Measurements from ENCODE around the gene LRIG2. TPM values are rescaled to one million over a fixed set of nuclear protein-coding genes. Genes with fewer than 3 reads are reported as not detected.
A peak's percentile ranks its signal among the peaks of the same experiment; 100 is the strongest.

The LRIG2 gene
- total and polyA plus RNA-seq, 9 of the 15 experiments (the other 6 are each of a cell fraction or from before 2014, with no cell fraction given): 1.8 to 28.1 (median 11.5) TPM

GRCh38 chr1:113140588-113141446, 67.8 kb downstream of the LRIG2 start (continued):
- TF ChIP-seq AFF1 (IDR thresholded peaks at IDR 0.05; ENCODE audit: low read depth in 1 of 2, partially characterized antibody in 2 of 2): peak in 1 of 2 experiments; percentile 44
- TF ChIP-seq ZNF57 (CRISPR knock-in tag; IDR thresholded peaks at IDR 0.05): no peak
- no peak for TF ChIP-seq MEF2A (IDR thresholded peaks at IDR 0.05; ENCODE audit: control insufficient read depth, low read depth, low read length)
- no peak for TF ChIP-seq ZNF444 (CRISPR knock-in tag; IDR thresholded peaks at IDR 0.05)
- TF ChIP-seq BCL6 (CRISPR knock-in tag; IDR thresholded peaks at IDR 0.05): no peak
- peak; percentile 46; the same call in 1 of the 2 replicates for TF ChIP-seq KLF16 (IDR thresholded peaks at IDR 0.05)
- TF ChIP-seq MAFK (IDR thresholded peaks at IDR 0.05; ENCODE audit: low read length): no peak
- TF ChIP-seq TARDBP (IDR thresholded peaks at IDR 0.05): no peak
- TF ChIP-seq E2F8 (IDR thresholded peaks at IDR 0.05; ENCODE audit: low read depth, partially characterized antibody): no peak
- TF ChIP-seq ID3 (CRISPR knock-in tag; IDR thresholded peaks at IDR 0.05): no peak
- no peak; the same call in 1 of the 2 replicates for TF ChIP-seq ID3 (tag; IDR thresholded peaks at IDR 0.05)
- TF ChIP-seq CREB1 (IDR thresholded peaks at IDR 0.05): no peak
- TF ChIP-seq CREB1 (CRISPR knock-in tag; IDR thresholded peaks at IDR 0.05): no peak
- TF ChIP-seq ETV5 (CRISPR knock-in tag; IDR thresholded peaks at IDR 0.05; ENCODE audit: low read depth): no peak
- TF ChIP-seq TEAD1 (CRISPR knock-in tag; IDR thresholded peaks at IDR 0.05): peak; percentile 15 to 58; a peak in 1 of 4 replicates
- peak; percentile 31; the same call in 1 of the 2 replicates for TF ChIP-seq TEAD4 (IDR thresholded peaks at IDR 0.05; ENCODE audit: low read length)
- no peak for TF ChIP-seq TEAD4 (CRISPR knock-in tag; IDR thresholded peaks at IDR 0.05; ENCODE audit: borderline replicate concordance)
- TF ChIP-seq FOXJ3 (CRISPR knock-in tag; IDR thresholded peaks at IDR 0.05): no peak
- no peak for TF ChIP-seq BRF2 (IDR thresholded peaks at IDR 0.05; ENCODE audit: borderline replicate concordance, insufficient read depth, insufficient read length)
- no peak for TF ChIP-seq CHD1 (IDR thresholded peaks at IDR 0.05; ENCODE audit: low read length)
- no peak for TF ChIP-seq SMAD2 (IDR thresholded peaks at IDR 0.05; ENCODE audit: low read depth, low read length)
